HEK293T (cell line): ENCODE results near the gene PTPRM.

Experiments used
- CTCF ChIA-PET: fragments of 350-600 bp; formaldehyde crosslinking; extraction: SDS; loops from one replicate; lab custom pipeline; 2021; ENCODE audit warnings: antibody characterized with exemption, inconsistent platforms; lab: Yijun Ruan, JAX
- POLR2A ChIA-PET: fragments of 350-600 bp; formaldehyde crosslinking; extraction: SDS; loops from one replicate; lab custom pipeline; 2020; ENCODE audit warnings: antibody characterized with exemption, inconsistent platforms; lab: Yijun Ruan, JAX
- DNase-seq: peaks from one replicate; pipeline ENCODE4 v3.0.0; 2012; ENCODE audit warnings: mixed read lengths; ENCODE audit errors: extremely low spot score
- ARNT ChIP-seq: fragments of 450-650 bp; IDR thresholded peaks from 2 replicates; pipeline ENCODE4 v1.6.1; 2017; ENCODE audit warnings: mild to moderate bottlenecking
- BHLHE40 ChIP-seq: fragments of 450-650 bp; IDR thresholded peaks from 2 replicates; pipeline ENCODE4 v1.6.1; 2016; ENCODE audit warnings: mild to moderate bottlenecking, moderate library complexity, borderline replicate concordance
- CTBP1 ChIP-seq: fragments of 450-650 bp; IDR thresholded peaks from 2 replicates; pipeline ENCODE4 v1.6.1; 2016; ENCODE audit warnings: borderline replicate concordance
- ELF4 ChIP-seq: fragments of 450-650 bp; IDR thresholded peaks from 2 replicates; pipeline ENCODE4 v1.6.1; 2017; ENCODE audit warnings: antibody characterized with exemption
- FOXA1 ChIP-seq: fragments of 450-650 bp; IDR thresholded peaks from 2 replicates; pipeline ENCODE4 v1.6.1; 2016; ENCODE audit warnings: mild to moderate bottlenecking
- FOXK2 ChIP-seq: fragments of 450-650 bp; IDR thresholded peaks from 2 replicates; pipeline ENCODE4 v1.6.1; 2016; ENCODE audit warnings: mild to moderate bottlenecking
- FOXM1 ChIP-seq: fragments of 450-650 bp; IDR thresholded peaks from 2 replicates; pipeline ENCODE4 v1.6.1; 2017; ENCODE audit warnings: mild to moderate bottlenecking, borderline replicate concordance
- HDGF ChIP-seq: fragments of 450-650 bp; IDR thresholded peaks from 2 replicates; pipeline ENCODE4 v1.6.1; 2017; ENCODE audit warnings: antibody characterized with exemption, borderline replicate concordance
- L3MBTL2 ChIP-seq: fragments of 450-650 bp; conservative IDR thresholded peaks from 2 replicates; pipeline ENCODE4 v1.6.1; 2016; ENCODE audit warnings: mild to moderate bottlenecking
- LEF1 ChIP-seq: fragments of 450-650 bp; IDR thresholded peaks from 2 replicates; pipeline ENCODE4 v1.6.1; 2017; ENCODE audit warnings: mild to moderate bottlenecking, borderline replicate concordance
- NFRKB ChIP-seq: fragments of 450-650 bp; IDR thresholded peaks from 2 replicates; pipeline ENCODE4 v1.6.1; 2016; ENCODE audit warnings: mild to moderate bottlenecking, moderate library complexity
- SP1 ChIP-seq: fragments of 450-650 bp; IDR thresholded peaks from 2 replicates; pipeline ENCODE4 v1.6.1; 2017
- SUZ12 ChIP-seq: fragments of 450-650 bp; IDR thresholded peaks from 2 replicates; pipeline ENCODE4 v1.6.1; 2016; ENCODE audit warnings: mild to moderate bottlenecking
- TARDBP ChIP-seq: fragments of 450-650 bp; IDR thresholded peaks from 2 replicates; pipeline ENCODE4 v1.6.1; 2016
- ZNF384 ChIP-seq: fragments of 450-650 bp; IDR thresholded peaks from 2 replicates; pipeline ENCODE4 v1.6.1; 2016
- TF ChIP-seq, protein P1 (sequence below): fragments of 450-650 bp; IDR thresholded peaks from 2 replicates; pipeline ENCODE4 v1.6.1; 2016

The PTPRM gene

DNA sequence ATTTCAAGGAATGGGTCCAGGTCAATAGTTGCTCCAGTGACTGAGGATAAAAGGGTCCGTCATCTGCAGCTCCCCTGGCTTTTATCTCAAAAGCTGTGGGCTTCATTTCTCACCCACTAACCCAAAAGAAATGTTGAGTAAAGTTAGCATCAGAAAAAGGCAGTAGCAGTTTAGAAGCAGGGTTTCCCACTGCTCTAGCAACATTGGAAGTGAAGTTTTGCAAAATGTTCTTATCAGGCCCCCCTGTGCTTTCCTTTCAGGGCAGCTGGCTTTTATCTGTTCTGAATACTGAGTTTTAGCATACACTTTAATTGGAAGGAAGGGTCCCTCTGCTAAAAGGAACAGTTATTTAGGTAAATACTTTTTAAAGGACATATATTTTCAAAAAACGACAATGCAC is 745.9 kb downstream of the PTPRM start:
- ChIA-PET CTCF (no interaction called here), POLR2A (no interaction called here)
- no peak for TF ChIP-seq TARDBP
- no peak for TF ChIP-seq HDGF
- TF ChIP-seq SUZ12, result no peak
- no peak for TF ChIP-seq LEF1
- no peak for TF ChIP-seq FOXA1
- TF ChIP-seq FOXK2, result no peak
- TF ChIP-seq FOXM1, result no peak
- TF ChIP-seq ELF4, result no peak
- no peak for TF ChIP-seq ARNT
- no peak for DNase-seq

DNA sequence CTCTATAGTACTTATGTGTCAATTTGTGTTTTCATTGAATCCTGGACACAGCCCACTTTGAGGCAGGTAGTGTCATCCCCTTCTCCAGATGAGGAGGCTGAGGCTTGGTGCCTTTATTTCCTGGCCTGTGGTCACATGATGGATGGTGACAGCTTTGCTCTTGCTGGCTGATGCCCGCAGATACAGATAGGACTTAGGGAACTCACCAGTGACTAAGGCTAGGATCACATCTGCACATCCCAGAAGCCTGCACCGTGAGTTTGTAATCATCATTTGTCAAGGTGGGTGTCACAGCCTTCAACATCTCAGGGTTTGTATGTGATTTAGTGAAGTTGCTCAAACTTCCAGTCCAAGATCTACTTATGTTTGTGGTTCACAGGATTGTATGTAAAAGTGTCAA is 747.0 kb downstream of the PTPRM start:
- POLR2A ChIA-PET, result no interaction called here
- no peak for DNase-seq
- TF ChIP-seq CTBP1, result no peak
- TF ChIP-seq SP1, result no peak
- TF ChIP-seq LEF1, result no peak
- TF ChIP-seq FOXA1, result no peak
- TF ChIP-seq FOXK2, result no peak
- no peak for TF ChIP-seq TARDBP
- TF ChIP-seq, protein P1, sequence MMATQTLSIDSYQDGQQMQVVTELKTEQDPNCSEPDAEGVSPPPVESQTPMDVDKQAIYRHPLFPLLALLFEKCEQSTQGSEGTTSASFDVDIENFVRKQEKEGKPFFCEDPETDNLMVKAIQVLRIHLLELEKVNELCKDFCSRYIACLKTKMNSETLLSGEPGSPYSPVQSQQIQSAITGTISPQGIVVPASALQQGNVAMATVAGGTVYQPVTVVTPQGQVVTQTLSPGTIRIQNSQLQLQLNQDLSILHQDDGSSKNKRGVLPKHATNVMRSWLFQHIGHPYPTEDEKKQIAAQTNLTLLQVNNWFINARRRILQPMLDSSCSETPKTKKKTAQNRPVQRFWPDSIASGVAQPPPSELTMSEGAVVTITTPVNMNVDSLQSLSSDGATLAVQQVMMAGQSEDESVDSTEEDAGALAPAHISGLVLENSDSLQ, result no peak
- TF ChIP-seq FOXM1, result no peak
- CTCF ChIA-PET, result no interaction called here

- CTCF ChIA-PET, result no interaction called here
- POLR2A ChIA-PET, result no interaction called here
- DNase-seq, result no peak
- TF ChIP-seq NFRKB, result no peak
- no peak for TF ChIP-seq SUZ12
- no peak for TF ChIP-seq BHLHE40
- TF ChIP-seq L3MBTL2, result no peak
- TF ChIP-seq, protein P1, result no peak
- TF ChIP-seq FOXK2, result no peak
- TF ChIP-seq SP1, result no peak
- no peak for TF ChIP-seq CTBP1
- no peak for TF ChIP-seq FOXM1
- TF ChIP-seq HDGF, result no peak
- no peak for TF ChIP-seq TARDBP
- TF ChIP-seq LEF1, result no peak
- TF ChIP-seq ZNF384, result no peak
These were observed 752.8 kb downstream of the PTPRM start for GRCh38 chr18:8319798-8320489.

DNA sequence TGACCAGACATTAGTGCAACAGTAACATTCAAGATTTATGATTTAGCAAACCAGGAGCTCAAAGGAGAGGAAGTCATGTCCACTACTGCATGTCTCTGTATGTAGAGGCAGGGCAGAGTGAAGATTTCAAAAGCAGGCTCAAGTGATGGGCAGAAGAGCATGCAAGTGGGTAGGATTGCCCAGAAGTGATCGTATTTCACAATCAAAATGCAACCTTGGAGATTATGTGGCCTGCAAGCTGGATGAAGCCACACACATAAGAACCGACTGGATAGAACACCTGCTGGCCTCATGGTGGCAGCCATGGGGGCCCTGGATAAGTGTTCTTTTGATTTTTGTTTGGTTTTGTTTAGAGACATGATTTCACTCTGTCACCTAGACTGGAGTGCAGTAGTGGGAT is 755.4 kb downstream of the PTPRM start:
- CTCF ChIA-PET, result no interaction called here
- TF ChIP-seq ARNT (no peak), LEF1 (no peak), HDGF (no peak), NFRKB (no peak)
- POLR2A ChIA-PET, result no interaction called here
- DNase-seq, result no peak

GRCh38 chr18:8324343-8325065 is 757.4 kb downstream of the PTPRM start:
- no peak for DNase-seq
- TF ChIP-seq L3MBTL2, result no peak
- no peak for TF ChIP-seq CTBP1
- TF ChIP-seq HDGF, result no peak
- POLR2A ChIA-PET, result no interaction called here
- CTCF ChIA-PET, result no interaction called here

DNA sequence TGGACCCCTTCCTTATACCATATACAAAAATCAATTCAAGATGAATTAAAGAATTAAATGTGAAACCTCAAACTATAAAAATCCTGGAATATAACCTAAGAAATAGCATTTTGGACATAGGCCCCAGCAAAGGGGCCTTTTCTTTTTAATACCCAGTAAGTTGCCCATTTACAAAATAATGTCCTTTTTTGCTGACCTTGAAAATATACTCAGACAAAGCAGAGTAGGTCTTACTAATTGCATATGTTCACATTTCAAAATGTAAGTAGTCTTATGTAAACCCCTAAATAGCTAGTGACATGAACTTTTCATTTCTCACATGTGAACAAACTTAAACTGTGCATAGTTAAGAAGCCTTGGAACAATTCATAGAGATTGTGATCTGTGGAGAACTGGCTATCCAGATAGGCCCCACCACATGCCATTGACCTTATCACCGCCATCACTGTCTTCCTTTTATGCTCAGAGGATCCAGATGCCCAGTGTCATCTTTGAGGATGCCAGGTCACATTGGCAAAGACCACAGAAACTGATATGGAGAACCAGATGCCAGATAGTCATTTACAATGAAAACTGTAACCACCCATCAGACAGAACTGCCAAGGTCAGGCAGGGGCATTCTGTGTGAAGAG is 759.8 kb downstream of the PTPRM start:
- DNase-seq, result no peak
- POLR2A ChIA-PET, result no interaction called here
- TF ChIP-seq L3MBTL2 (no peak), ELF4 (no peak), SUZ12 (no peak), TARDBP (no peak), NFRKB (no peak), LEF1 (no peak), BHLHE40 (no peak), FOXK2 (no peak), CTBP1 (no peak), FOXM1 (no peak), ZNF384 (no peak), ARNT (no peak), FOXA1 (no peak), HDGF (no peak), SP1 (no peak)
- TF ChIP-seq, protein P1, result no peak
- CTCF ChIA-PET, result no interaction called here
